Astrocyte (in vitro differentiated cells and primary cell): ENCODE data around the gene PRPSAP1. TPM values are rescaled to one million over a fixed set of nuclear protein-coding genes. Genes with fewer than 3 reads are reported as not detected.
"Not testable (repeated sequence)": the region's sequence is repeated elsewhere in the genome, so short reads cannot be mapped to it uniquely, and the experiment has no call there.

Experiments used
- DNase-seq: peaks from one replicate; pipeline ENCODE4 v3.0.0-alpha.2; 2010; ENCODE audit warnings: low read depth
- FAIRE-seq: peaks from 2 replicates; lab custom pipeline; 2011; peaks lifted over from hg19 to GRCh38; lab: Jason Lieb, UNC
- H2AFZ ChIP-seq: 2 replicates; pipeline ENCODE4 v1.6.0; 2012; ENCODE audit warnings: low read depth, low read length, inconsistent platforms
- H3K27ac ChIP-seq: 2 replicates; pipeline ENCODE4 v1.5.1; 2011; ENCODE audit warnings: low read depth, low read length, inconsistent platforms
- H3K27me3 ChIP-seq: 2 replicates; pipeline ENCODE4 v1.6.0; 2011; ENCODE audit warnings: low read length, inconsistent platforms; ENCODE audit not compliant: insufficient read depth
- H3K36me3 ChIP-seq: 2 replicates; pipeline ENCODE4 v1.5.1; 2011; ENCODE audit warnings: low read length, inconsistent platforms; ENCODE audit not compliant: insufficient read depth
- H3K4me1 ChIP-seq: 2 replicates; pipeline ENCODE4 v1.5.1; 2011; ENCODE audit warnings: low read length, inconsistent platforms; ENCODE audit not compliant: insufficient read depth
- H3K4me2 ChIP-seq: 2 replicates; pipeline ENCODE4 v1.6.0; 2012; ENCODE audit warnings: low read length, inconsistent platforms
- H3K4me3 ChIP-seq: 2 replicates; pipeline ENCODE4 v1.5.1; 2011; ENCODE audit warnings: low read depth, mild to moderate bottlenecking, low read length, inconsistent platforms; ENCODE audit not compliant: insufficient read depth
- H3K79me2 ChIP-seq: 2 replicates; pipeline ENCODE4 v1.6.0; 2012; ENCODE audit warnings: mild to moderate bottlenecking, low read length, inconsistent platforms; ENCODE audit not compliant: insufficient read depth
- H3K9ac ChIP-seq: 2 replicates; pipeline ENCODE4 v1.6.0; 2012; ENCODE audit warnings: mild to moderate bottlenecking, low read length, inconsistent platforms
- H3K9me3 ChIP-seq: 2 replicates; pipeline ENCODE4 v1.5.1; 2012; ENCODE audit warnings: low read depth, mild to moderate bottlenecking, low read length, inconsistent platforms; ENCODE audit not compliant: insufficient read depth
- H4K20me1 ChIP-seq: 2 replicates; pipeline ENCODE4 v1.6.0; 2012; ENCODE audit warnings: low read length, inconsistent platforms; ENCODE audit not compliant: insufficient read depth
- H3K27ac Mint-ChIP-seq: one replicate; pipeline ENCODE4 v1.8.0; 2021; ENCODE audit warnings: mild to moderate bottlenecking, mixed read lengths; ENCODE audit not compliant: unreplicated experiment
- H3K27me3 Mint-ChIP-seq: one replicate; pipeline ENCODE4 v1.8.0; 2021; ENCODE audit warnings: low read depth, mixed read lengths; ENCODE audit not compliant: unreplicated experiment
- H3K36me3 Mint-ChIP-seq: one replicate; pipeline ENCODE4 v1.8.0; 2021; ENCODE audit warnings: low read depth, mixed read lengths; ENCODE audit not compliant: unreplicated experiment
- H3K4me1 Mint-ChIP-seq: one replicate; pipeline ENCODE4 v1.8.0; 2021; ENCODE audit warnings: low read depth, mixed read lengths; ENCODE audit not compliant: unreplicated experiment
- H3K4me3 Mint-ChIP-seq: one replicate; pipeline ENCODE4 v1.8.0; 2021; ENCODE audit warnings: mild to moderate bottlenecking, moderate library complexity, mixed read lengths; ENCODE audit not compliant: unreplicated experiment
- H3K9me3 Mint-ChIP-seq: one replicate; pipeline ENCODE4 v1.8.0; 2021; ENCODE audit warnings: mild to moderate bottlenecking, mixed read lengths; ENCODE audit not compliant: unreplicated experiment
- EZH2 ChIP-seq: IDR thresholded peaks from 2 replicates; pipeline ENCODE4 v1.6.1; 2012; ENCODE audit warnings: mild to moderate bottlenecking, low read length, inconsistent platforms; ENCODE audit not compliant: insufficient read depth
- total RNA-seq: library from RNA; stranded (reverse); gene quantifications from 2 replicates; pipeline ENCODE4 v1.2.1, GENCODE V29; 2021
- TF ChIP-seq, protein P1 (sequence below): IDR thresholded peaks from 2 replicates; pipeline ENCODE4 v1.5.1; 2011; ENCODE audit warnings: low read depth, mild to moderate bottlenecking, inconsistent platforms, low read length, moderate library complexity; ENCODE audit not compliant: insufficient read depth

The PRPSAP1 gene
- total RNA-seq, 1 donor from 2014 or later: 36.2 TPM

DNA sequence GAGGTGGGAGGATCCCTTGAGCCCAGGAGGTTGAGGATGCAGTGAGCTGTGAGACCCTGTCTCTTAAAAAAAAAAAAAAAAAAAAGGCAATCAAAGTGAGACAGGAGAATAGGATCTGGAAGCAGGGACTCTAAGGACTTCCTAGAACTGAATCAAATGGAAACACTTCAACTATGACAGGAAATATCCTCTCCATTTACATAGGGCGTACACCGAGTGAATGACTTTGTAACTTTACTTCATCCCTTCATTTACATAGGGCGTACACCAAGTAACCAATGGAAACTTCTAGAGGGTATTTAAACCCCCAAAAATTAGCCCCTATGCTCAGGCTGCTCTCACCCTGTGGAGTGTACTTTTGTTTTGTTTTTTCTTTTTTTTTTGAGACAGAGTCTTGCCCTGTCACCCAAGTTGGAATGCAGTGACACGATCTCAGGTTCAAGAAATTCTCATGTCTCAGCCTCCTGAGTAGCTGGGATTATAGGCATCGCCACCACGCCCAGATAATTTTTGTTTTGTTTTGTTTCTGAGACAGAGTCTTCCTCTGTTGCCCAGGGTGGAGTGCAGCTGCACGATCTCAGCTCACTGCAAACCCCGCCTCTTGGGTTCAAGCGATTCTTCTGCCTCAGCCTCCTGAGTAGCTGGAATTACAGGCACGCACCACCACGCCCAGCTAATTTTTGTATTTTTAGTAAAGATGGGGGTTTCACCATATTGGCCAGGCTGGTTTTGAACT lies 9.6 kb upstream of the PRPSAP1 start:
- Histone ChIP-seq H3K36me3 (no peaks in the 10 kb centered on the region), H4K20me1 (no peaks in the 10 kb centered on the region), H2AFZ (no peak overlapping the region), H3K4me3 (no peak overlapping the region), H3K9me3 (no peaks in the 10 kb centered on the region), H3K4me2 (no peak overlapping the region), H3K27ac (no peak overlapping the region), H3K9ac (no peak overlapping the region), H3K27me3 (no peaks in the 10 kb centered on the region), H3K4me1 (peaks cover 2% of the 10 kb centered on the region), H3K79me2 (no peaks in the 10 kb centered on the region)
- peaks cover 4% of the 10 kb centered on the region for H3K27me3 Mint-ChIP-seq
- no peak overlapping the region for H3K4me3 Mint-ChIP-seq
- peaks cover 5% of the 10 kb centered on the region for H3K36me3 Mint-ChIP-seq
- TF ChIP-seq EZH2: no peak
- TF ChIP-seq, protein P1, sequence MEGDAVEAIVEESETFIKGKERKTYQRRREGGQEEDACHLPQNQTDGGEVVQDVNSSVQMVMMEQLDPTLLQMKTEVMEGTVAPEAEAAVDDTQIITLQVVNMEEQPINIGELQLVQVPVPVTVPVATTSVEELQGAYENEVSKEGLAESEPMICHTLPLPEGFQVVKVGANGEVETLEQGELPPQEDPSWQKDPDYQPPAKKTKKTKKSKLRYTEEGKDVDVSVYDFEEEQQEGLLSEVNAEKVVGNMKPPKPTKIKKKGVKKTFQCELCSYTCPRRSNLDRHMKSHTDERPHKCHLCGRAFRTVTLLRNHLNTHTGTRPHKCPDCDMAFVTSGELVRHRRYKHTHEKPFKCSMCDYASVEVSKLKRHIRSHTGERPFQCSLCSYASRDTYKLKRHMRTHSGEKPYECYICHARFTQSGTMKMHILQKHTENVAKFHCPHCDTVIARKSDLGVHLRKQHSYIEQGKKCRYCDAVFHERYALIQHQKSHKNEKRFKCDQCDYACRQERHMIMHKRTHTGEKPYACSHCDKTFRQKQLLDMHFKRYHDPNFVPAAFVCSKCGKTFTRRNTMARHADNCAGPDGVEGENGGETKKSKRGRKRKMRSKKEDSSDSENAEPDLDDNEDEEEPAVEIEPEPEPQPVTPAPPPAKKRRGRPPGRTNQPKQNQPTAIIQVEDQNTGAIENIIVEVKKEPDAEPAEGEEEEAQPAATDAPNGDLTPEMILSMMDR: no peak
- no peak overlapping the region for H3K27ac Mint-ChIP-seq
- H3K9me3 Mint-ChIP-seq: peaks cover 2% of the 10 kb centered on the region
- FAIRE-seq (no peak), DNase-seq (no peak)
- H3K4me1 Mint-ChIP-seq: no peaks in the 10 kb centered on the region

DNA sequence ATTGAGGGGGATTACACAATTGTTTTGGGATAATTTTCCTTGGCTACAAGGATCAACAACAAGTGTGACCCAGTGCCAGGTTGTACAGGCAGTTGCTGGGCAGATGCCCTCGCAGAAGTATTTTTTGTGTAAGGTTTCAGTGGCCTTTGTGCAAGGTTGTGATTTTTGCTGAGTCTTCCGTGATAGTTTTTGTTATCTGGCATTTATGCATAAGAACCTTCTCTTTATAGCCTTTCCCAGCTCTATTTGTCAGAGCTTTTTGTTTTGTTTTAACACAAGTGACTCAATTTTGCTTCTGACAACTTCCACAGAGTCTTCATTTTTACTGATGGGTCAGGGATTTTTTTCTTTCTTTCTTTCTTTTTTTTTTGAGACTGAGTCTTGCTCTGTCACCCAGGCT lies 6.7 kb upstream of the PRPSAP1 start:
- H3K4me1 Mint-ChIP-seq: no peaks in the 10 kb centered on the region
- no peak for FAIRE-seq

DNA sequence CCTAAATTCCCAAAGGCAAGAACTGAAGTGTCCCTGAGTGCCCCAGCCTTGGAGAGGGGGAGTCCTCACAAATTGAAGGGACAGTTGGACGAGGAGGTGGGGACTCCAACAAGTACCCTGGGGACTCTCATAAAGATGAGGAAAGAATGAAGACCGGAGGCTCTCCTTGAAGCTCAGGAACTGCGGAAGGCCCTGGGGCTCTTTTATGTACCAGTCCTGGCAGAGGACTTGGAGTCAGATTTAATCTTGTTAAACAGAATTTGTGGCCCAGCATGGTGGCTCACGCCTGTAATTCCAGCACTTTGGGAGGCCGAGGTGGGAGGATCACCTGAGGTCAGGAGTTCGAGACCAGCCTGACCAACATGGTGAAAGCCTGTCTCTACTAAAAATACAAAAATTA lies 6.1 kb upstream of the PRPSAP1 start:
- H3K9me3 Mint-ChIP-seq, H3K79me2 ChIP-seq, H3K4me2 ChIP-seq, DNase-seq, H2AFZ ChIP-seq, H3K36me3 ChIP-seq, H3K27ac ChIP-seq, H3K4me3 Mint-ChIP-seq, H3K4me1 ChIP-seq, H3K27me3 Mint-ChIP-seq, H3K4me1 Mint-ChIP-seq, FAIRE-seq, H3K9ac ChIP-seq, H3K27me3 ChIP-seq, H3K4me3 ChIP-seq, H3K36me3 Mint-ChIP-seq, H3K9me3 ChIP-seq, H4K20me1 ChIP-seq: not testable (repeated sequence)
- H3K27ac Mint-ChIP-seq: peak overlapping the region; percentile 58

More for the DNA sequence above, 6.7 kb upstream of the PRPSAP1 start:
- Mint-ChIP-seq H3K9me3 (no peaks in the 10 kb centered on the region), H3K4me3 (no peak overlapping the region), H3K36me3 (peaks cover 2% of the 10 kb centered on the region), H3K27me3 (peaks cover 4% of the 10 kb centered on the region), H3K27ac (no peak overlapping the region)
- Histone ChIP-seq H3K9ac (peak overlapping the region; percentile 17), H3K9me3 (no peaks in the 10 kb centered on the region), H3K27ac (no peak overlapping the region), H3K27me3 (no peaks in the 10 kb centered on the region), H4K20me1 (no peaks in the 10 kb centered on the region), H3K36me3 (no peaks in the 10 kb centered on the region), H3K4me1 (no peaks in the 10 kb centered on the region), H3K79me2 (no peaks in the 10 kb centered on the region), H3K4me2 (no peak overlapping the region), H2AFZ (no peak overlapping the region), H3K4me3 (no peak overlapping the region)
- TF ChIP-seq EZH2: no peak
- TF ChIP-seq, protein P1: no peak
- DNase-seq: no peak
